Measurements from ENCODE around the gene CDH19. TPM values are rescaled to one million over a fixed set of nuclear protein-coding genes. Genes with fewer than 3 reads are reported as not detected.

Gene CDH19
- total and polyA plus RNA-seq, 2 of the 4 experiments (the other 2 are of a cell fraction): not detected

- H3K27ac ChIP-seq (ENCODE audit: insufficient read depth, low read length): no peak overlapping the region
- no peaks in the 10 kb centered on the region for H3K27me3 ChIP-seq (ENCODE audit: control insufficient read depth, insufficient read depth, low read length)
- in situ Hi-C loops (cut with MboI; ENCODE audit: low sequenced_read_pairs) (no loop called here), intact Hi-C loops (cut with micrococcal nuclease) (no loop called here), dilution Hi-C loops (cut with HindIII; ENCODE audit: low sequenced_read_pairs, unreplicated experiment) (no loop called here)
- H3K23ac ChIP-seq (ENCODE audit: low read depth, low read length): no peak overlapping the region
- peaks cover 4% of the 10 kb centered on the region for H3K9me3 ChIP-seq (ENCODE audit: control insufficient read depth, insufficient read depth, low read length)
- no peak overlapping the region for H2BK5ac ChIP-seq (ENCODE audit: low read depth, low read length, poor library complexity, severe bottlenecking)
- no peak overlapping the region for H3K56ac ChIP-seq (ENCODE audit: extremely low read depth, insufficient read depth, low read length)
- no peaks in the 10 kb centered on the region for H3K4me1 ChIP-seq (ENCODE audit: control insufficient read depth, insufficient read depth, low read length)
- no peak overlapping the region for H2AK5ac ChIP-seq (ENCODE audit: low read depth, low read length)
- H4K5ac ChIP-seq (ENCODE audit: low read depth, low read length): no peak overlapping the region
- H4K8ac ChIP-seq (ENCODE audit: low read depth in 2 of 2, low read length in 2 of 2): no peak overlapping the region
- H3K18ac ChIP-seq (ENCODE audit: low read depth, low read length): no peak overlapping the region
- H4K91ac ChIP-seq (ENCODE audit: insufficient read depth, low read depth, low read length): no peak overlapping the region
- CTCF ChIA-PET: no interaction called here
- no peaks in the 10 kb centered on the region for H4K20me1 ChIP-seq (ENCODE audit: insufficient read depth, low read length)
- H3K4ac ChIP-seq (ENCODE audit: low read depth, low read length): no peak overlapping the region
- TF ChIP-seq RCOR1 (IDR thresholded peaks at IDR 0.05; ENCODE audit: insufficient replicate concordance, low read length) (no peak), USF2 (IDR thresholded peaks at IDR 0.05; ENCODE audit: low read depth, low read length) (no peak), CHD1 (IDR thresholded peaks at IDR 0.05; ENCODE audit: low read depth, low read length) (no peak), MAZ (IDR thresholded peaks at IDR 0.05; ENCODE audit: borderline replicate concordance, low read depth, low read length) (no peak), CTCF (conservative IDR thresholded peaks at IDR 0.05; ENCODE audit: low read depth, low read length) (no peak), SMC3 (IDR thresholded peaks at IDR 0.05; ENCODE audit: low read depth, low read length) (no peak), MAFK (IDR thresholded peaks at IDR 0.05; ENCODE audit: low read depth, low read length) (no peak), CEBPB (IDR thresholded peaks at IDR 0.05; ENCODE audit: low read depth, low read length) (no peak), BHLHE40 (IDR thresholded peaks at IDR 0.05; ENCODE audit: low read depth, low read length) (no peak), RAD21 (IDR thresholded peaks at IDR 0.05; ENCODE audit: low read length) (no peak), MXI1 (IDR thresholded peaks at IDR 0.05; ENCODE audit: borderline replicate concordance, low read depth, low read length) (no peak), ELK1 (IDR thresholded peaks at IDR 0.05; ENCODE audit: borderline replicate concordance, low read depth, low read length) (no peak)
- H2AFZ ChIP-seq (replicated peaks; ENCODE audit: low read length, poor library complexity): no peak overlapping the region
- no peak overlapping the region for H2BK120ac ChIP-seq (ENCODE audit: low read depth, low read length)
- POLR2A ChIA-PET (ENCODE audit: unreplicated experiment): no interaction called here
- no peaks in the 10 kb centered on the region for H3K36me3 ChIP-seq (ENCODE audit: control insufficient read depth, insufficient read depth, low read length)
- H2BK20ac ChIP-seq (ENCODE audit: low read depth, low read length): no peak overlapping the region
- H3K9me1 ChIP-seq (ENCODE audit: insufficient read depth, low read length): no peaks in the 10 kb centered on the region
- H3K14ac ChIP-seq (replicated peaks; ENCODE audit: low read depth, low read length): no peak overlapping the region
- no peak overlapping the region for H2AK9ac ChIP-seq (replicated peaks; ENCODE audit: low read depth, low read length, poor library complexity)
- H3K9ac ChIP-seq (ENCODE audit: low read depth, low read length): no peak overlapping the region
- no peak overlapping the region for H3K4me2 ChIP-seq (ENCODE audit: low read depth, low read length)
- DNase-seq: no peak
- H3K4me3 ChIP-seq (ENCODE audit: insufficient read depth, low read depth, low read length): no peak overlapping the region
- H2BK15ac ChIP-seq (ENCODE audit: low read depth, low read length): no peak overlapping the region
- ATAC-seq (ENCODE audit: low read depth): no peak
- no peaks in the 10 kb centered on the region for H3K79me1 ChIP-seq (ENCODE audit: low read depth in 1 of 2, low read length in 2 of 2)
- BruUV-seq (replicated peaks): no TSS peak
These were observed 21.7 kb downstream of the CDH19 start for GRCh38 chr18:66582211-66582610.

Measured in IMR-90 (cell line).